ENCODE measurements around the gene NFATC2. TPM values are rescaled to one million over a fixed set of nuclear protein-coding genes. Genes with fewer than 3 reads are reported as not detected.

Gene NFATC2
- total and polyA plus RNA-seq, 2 of the 8 experiments (the other 6 are each of a cell fraction or from before 2014, with no cell fraction given) = 0.27 to 0.91 TPM

DNA sequence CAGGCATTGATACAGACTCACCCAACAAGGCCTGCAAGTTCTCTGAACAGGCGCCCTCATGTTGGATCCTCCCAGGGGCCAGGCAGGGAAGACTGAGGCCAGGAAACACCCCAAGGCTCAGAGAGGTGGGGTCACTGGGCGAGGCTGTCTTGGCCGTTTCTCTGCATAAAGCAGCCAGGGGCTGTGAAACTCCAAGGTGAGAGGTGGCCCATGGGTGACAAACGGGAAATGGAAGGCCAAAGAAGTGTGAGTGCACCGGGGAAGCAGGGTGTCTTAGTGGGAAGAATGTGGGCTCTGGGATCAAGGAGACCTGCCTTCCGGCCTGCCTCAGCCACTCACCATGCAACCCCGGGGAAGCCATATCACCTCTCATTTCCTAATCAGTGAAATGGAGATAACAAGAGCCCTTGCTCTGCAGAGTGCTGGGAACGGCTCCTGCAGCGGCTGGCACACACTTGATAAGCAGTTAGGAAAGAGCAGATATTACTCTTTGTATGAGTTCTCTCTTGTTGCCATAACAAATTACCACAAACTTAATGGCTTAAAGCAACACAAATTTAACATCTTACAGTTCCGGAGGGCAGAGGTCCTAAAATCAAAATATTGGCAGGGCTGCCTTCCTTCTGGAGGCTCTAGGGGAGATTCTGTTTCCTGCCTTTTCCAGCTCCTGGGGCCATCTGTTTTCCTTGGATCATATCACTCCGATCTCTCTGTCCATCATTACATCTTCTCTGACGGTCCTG, 168.6 kb downstream of the NFATC2 start (continued):
- TF ChIP-seq ATF3 (IDR thresholded peaks at IDR 0.05; ENCODE audit: insufficient read depth, low read depth, low read length) (no peak), BACH1 (IDR thresholded peaks at IDR 0.05; ENCODE audit: low read length) (no peak), GABPA (IDR thresholded peaks at IDR 0.05; ENCODE audit: borderline replicate concordance, insufficient read depth, low read length) (no peak)
